Kidney (tissue), 14 donors: Measurements from ENCODE around the gene ITPR2. TPM values are rescaled to one million over a fixed set of nuclear protein-coding genes. Genes with fewer than 3 reads are reported as not detected.
A peak's percentile ranks its signal among the peaks of the same experiment; 100 is the strongest.

Experiments used
- DNase-seq, 5 donors: peaks; one replicate each; pipeline ENCODE4 v3.0.0-alpha.2; 2013 to 2020
- FAIRE-seq: peaks from 2 replicates; lab custom pipeline; 2012; peaks lifted over from hg19 to GRCh38; lab: Jason Lieb, UNC
- H3K27ac ChIP-seq, 2 donors: one replicate each; pipeline ENCODE4 v1.7.0; 2013; ENCODE audit warnings: low read depth in 2 of 2, low read length in 2 of 2, inconsistent platforms in 1 of 2
- H3K27me3 ChIP-seq: one replicate; pipeline ENCODE4 v1.7.1; 2013; ENCODE audit warnings: low read length, inconsistent platforms; ENCODE audit not compliant: control insufficient read depth, insufficient read depth
- H3K36me3 ChIP-seq, 3 donors: one replicate each; pipeline versions ENCODE4 v1.7.0 to v1.7.1; 2013; ENCODE audit warnings: low read length in 3 of 3, control low read depth in 1 of 3, inconsistent platforms in 1 of 3; ENCODE audit not compliant: insufficient read depth in 3 of 3, control insufficient read depth in 2 of 3
- H3K4me1 ChIP-seq, 3 donors: one replicate each; pipeline versions ENCODE4 v1.7.0 to v1.7.1; 2013; ENCODE audit warnings: low read length in 3 of 3, inconsistent platforms in 1 of 3, low read depth in 1 of 3; ENCODE audit not compliant: control insufficient read depth in 2 of 3, insufficient read depth in 2 of 3
- H3K4me3 ChIP-seq, 3 donors: one replicate each; pipeline versions ENCODE4 v1.7.0 to v1.8.1; 2013; ENCODE audit warnings: low read length in 3 of 3, control low read depth in 1 of 3, inconsistent platforms in 1 of 3
- H3K9ac ChIP-seq, 3 donors: one replicate each; pipeline versions ENCODE4 v1.7.0 to v1.7.1; 2013; ENCODE audit warnings: low read length in 3 of 3, control low read depth in 1 of 3, inconsistent platforms in 1 of 3
- H3K9me3 ChIP-seq, 3 donors: one replicate each; pipeline versions ENCODE4 v1.7.0 to v1.7.1; 2013; ENCODE audit warnings: low read length in 3 of 3, control low read depth in 1 of 3, inconsistent platforms in 1 of 3; ENCODE audit not compliant: control insufficient read depth in 2 of 3, insufficient read depth in 1 of 3
- CTCF ChIP-seq: IDR thresholded peaks from 3 replicates; pipeline ENCODE4 v1.5.1; 2012; ENCODE audit warnings: mild to moderate bottlenecking, moderate library complexity, borderline replicate concordance; ENCODE audit not compliant: insufficient read depth; ENCODE audit errors: extremely low read depth
- intact Hi-C: fragments of 100-400 bp; cut with DNase I; formaldehyde crosslinking; loops from one replicate; pipeline ENCODE4 v1.11.1; 2022
- polyA plus RNA-seq: library from polyadenylated mRNA; stranded (reverse); fragments of 350-450 nt; fragmentation: Illumina TruSeq; extraction: RNeasy Lipid Tissue Mini Kit (QIAGEN cat#74804); gene quantifications from one replicate; pipeline ENCODE4 v1.2.3, GENCODE V29; 2014; ENCODE audit warnings: low read depth, low replicate concordance; ENCODE audit not compliant: insufficient read depth
- total RNA-seq: library from RNA; stranded (reverse); fragmentation: NEBNext Ultra II Directional; extraction: Animal tissue kit (Norgen Biotek cat#: 25700); gene quantifications from one replicate; pipeline ENCODE4 v1.2.1, GENCODE V29; 2021
- donor health status: control.
- donor health status: control.
- donor health status: control.
- donor health status: control.
- donor health status: control.
- donor health status: DM: yes; HTN: yes; CAD: no.
- donor health status: Normal renal cell carcinoma (clear cell type).

The ITPR2 gene
- total and polyA plus RNA-seq, 2 donors from 2014 or later, result 5.7 to 56.9 TPM

GRCh38 chr12:26327975-26328644 lies 504.9 kb downstream of the ITPR2 start:
- FAIRE-seq, result no peak
- Histone ChIP-seq H3K9me3 (no peaks in the 10 kb centered on the region), H3K27ac (no peak overlapping the region), H3K27me3 (no peaks in the 10 kb centered on the region), H3K4me1 (no peaks in the 10 kb centered on the region), H3K9ac (no peak overlapping the region), H3K36me3 (no peaks in the 10 kb centered on the region), H3K4me3 (no peak overlapping the region)
- DNase-seq, result no peak
- intact Hi-C loops, result no loop called here
- TF ChIP-seq CTCF, result no peak

GRCh38 chr12:26323673-26324072 lies 509.3 kb downstream of the ITPR2 start:
- Histone ChIP-seq H3K4me3 (no peak overlapping the region), H3K4me1 (no peaks in the 10 kb centered on the region), H3K36me3 (no peaks in the 10 kb centered on the region), H3K27ac (no peak overlapping the region), H3K9me3 (no peaks in the 10 kb centered on the region), H3K9ac (no peak overlapping the region), H3K27me3 (no peaks in the 10 kb centered on the region)
- intact Hi-C loops, result no loop called here
- DNase-seq, result no peak
- no peak for TF ChIP-seq CTCF
- no peak for FAIRE-seq

GRCh38 chr12:26319511-26319910 lies 513.5 kb downstream of the ITPR2 start:
- FAIRE-seq, result no peak

More at GRCh38 chr12:26319511-26319910, 513.5 kb downstream of the ITPR2 start:
- H3K9me3 ChIP-seq, result no peaks in the 10 kb centered on the region
- H3K9ac ChIP-seq, result no peak overlapping the region
- H3K4me3 ChIP-seq, result no peak overlapping the region
- DNase-seq, result peak in 1 of 5 donors; percentile 81
- H3K36me3 ChIP-seq, result no peaks in the 10 kb centered on the region
- no peak for TF ChIP-seq CTCF
- peaks cover 0 to 4% (median 0%) of the 10 kb centered on the region in 3 donors for H3K4me1 ChIP-seq
- intact Hi-C loops, result no loop called here
- no peaks in the 10 kb centered on the region for H3K27me3 ChIP-seq
- no peak overlapping the region for H3K27ac ChIP-seq
